Astrocyte (in vitro differentiated cells and primary cell): ENCODE measurements around the gene GPX7. TPM values are rescaled to one million over a fixed set of nuclear protein-coding genes. Genes with fewer than 3 reads are reported as not detected.

Experiments
- DNase-seq: peaks from one replicate; pipeline ENCODE4 v3.0.0-alpha.2; 2010; ENCODE audit warnings: low read depth
- FAIRE-seq: peaks from 2 replicates; lab custom pipeline; 2011; peaks lifted over from hg19 to GRCh38; lab: Jason Lieb, UNC
- H2AFZ ChIP-seq: 2 replicates; pipeline ENCODE4 v1.6.0; 2012; ENCODE audit warnings: low read depth, low read length, inconsistent platforms
- H3K27ac ChIP-seq: 2 replicates; pipeline ENCODE4 v1.5.1; 2011; ENCODE audit warnings: low read depth, low read length, inconsistent platforms
- H3K27me3 ChIP-seq: 2 replicates; pipeline ENCODE4 v1.6.0; 2011; ENCODE audit warnings: low read length, inconsistent platforms; ENCODE audit not compliant: insufficient read depth
- H3K36me3 ChIP-seq: 2 replicates; pipeline ENCODE4 v1.5.1; 2011; ENCODE audit warnings: low read length, inconsistent platforms; ENCODE audit not compliant: insufficient read depth
- H3K4me1 ChIP-seq: 2 replicates; pipeline ENCODE4 v1.5.1; 2011; ENCODE audit warnings: low read length, inconsistent platforms; ENCODE audit not compliant: insufficient read depth
- H3K4me2 ChIP-seq: 2 replicates; pipeline ENCODE4 v1.6.0; 2012; ENCODE audit warnings: low read length, inconsistent platforms
- H3K4me3 ChIP-seq: 2 replicates; pipeline ENCODE4 v1.5.1; 2011; ENCODE audit warnings: low read depth, mild to moderate bottlenecking, low read length, inconsistent platforms; ENCODE audit not compliant: insufficient read depth
- H3K79me2 ChIP-seq: 2 replicates; pipeline ENCODE4 v1.6.0; 2012; ENCODE audit warnings: mild to moderate bottlenecking, low read length, inconsistent platforms; ENCODE audit not compliant: insufficient read depth
- H3K9ac ChIP-seq: 2 replicates; pipeline ENCODE4 v1.6.0; 2012; ENCODE audit warnings: mild to moderate bottlenecking, low read length, inconsistent platforms
- H3K9me3 ChIP-seq: 2 replicates; pipeline ENCODE4 v1.5.1; 2012; ENCODE audit warnings: low read depth, mild to moderate bottlenecking, low read length, inconsistent platforms; ENCODE audit not compliant: insufficient read depth
- H4K20me1 ChIP-seq: 2 replicates; pipeline ENCODE4 v1.6.0; 2012; ENCODE audit warnings: low read length, inconsistent platforms; ENCODE audit not compliant: insufficient read depth
- H3K27ac Mint-ChIP-seq: one replicate; pipeline ENCODE4 v1.8.0; 2021; ENCODE audit warnings: mild to moderate bottlenecking, mixed read lengths; ENCODE audit not compliant: unreplicated experiment
- H3K27me3 Mint-ChIP-seq: one replicate; pipeline ENCODE4 v1.8.0; 2021; ENCODE audit warnings: low read depth, mixed read lengths; ENCODE audit not compliant: unreplicated experiment
- H3K36me3 Mint-ChIP-seq: one replicate; pipeline ENCODE4 v1.8.0; 2021; ENCODE audit warnings: low read depth, mixed read lengths; ENCODE audit not compliant: unreplicated experiment
- H3K4me1 Mint-ChIP-seq: one replicate; pipeline ENCODE4 v1.8.0; 2021; ENCODE audit warnings: low read depth, mixed read lengths; ENCODE audit not compliant: unreplicated experiment
- H3K4me3 Mint-ChIP-seq: one replicate; pipeline ENCODE4 v1.8.0; 2021; ENCODE audit warnings: mild to moderate bottlenecking, moderate library complexity, mixed read lengths; ENCODE audit not compliant: unreplicated experiment
- H3K9me3 Mint-ChIP-seq: one replicate; pipeline ENCODE4 v1.8.0; 2021; ENCODE audit warnings: mild to moderate bottlenecking, mixed read lengths; ENCODE audit not compliant: unreplicated experiment
- EZH2 ChIP-seq: IDR thresholded peaks from 2 replicates; pipeline ENCODE4 v1.6.1; 2012; ENCODE audit warnings: mild to moderate bottlenecking, low read length, inconsistent platforms; ENCODE audit not compliant: insufficient read depth
- total RNA-seq: library from RNA; stranded (reverse); gene quantifications from 2 replicates; pipeline ENCODE4 v1.2.1, GENCODE V29; 2021
- TF ChIP-seq, protein P1 (sequence below): IDR thresholded peaks from 2 replicates; pipeline ENCODE4 v1.5.1; 2011; ENCODE audit warnings: low read depth, mild to moderate bottlenecking, inconsistent platforms, low read length, moderate library complexity; ENCODE audit not compliant: insufficient read depth

The GPX7 gene
- total RNA-seq, 1 donor from 2014 or later: 4.2 TPM

DNA sequence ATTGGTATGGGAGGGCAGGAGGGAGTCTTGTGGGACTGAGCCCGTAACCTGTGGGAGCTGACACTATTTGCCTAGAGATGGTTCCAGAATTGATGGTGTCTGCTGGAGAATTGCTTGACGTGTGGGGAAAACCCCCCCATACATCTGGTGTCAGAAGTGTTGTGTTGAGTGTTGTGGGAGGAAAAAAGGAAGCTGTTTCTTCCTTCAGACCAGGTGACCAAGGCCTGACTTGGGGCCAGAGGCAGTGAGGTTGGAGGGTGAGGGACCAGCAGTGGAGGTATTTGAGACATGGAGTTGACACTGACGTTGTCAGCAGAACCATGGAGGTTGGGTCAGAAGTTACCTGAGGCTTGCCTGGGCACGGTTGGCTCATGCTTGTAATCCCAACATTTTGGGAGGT is 39.1 kb downstream of the GPX7 start:
- DNase-seq (no peak), FAIRE-seq (no peak)
- H3K9me3 ChIP-seq: no peaks in the 10 kb centered on the region
- H3K4me1 ChIP-seq: no peaks in the 10 kb centered on the region
- H3K27me3 ChIP-seq: peaks cover 5% of the 10 kb centered on the region
- Mint-ChIP-seq H3K9me3 (peaks cover 3% of the 10 kb centered on the region), H3K27me3 (peaks cover 19% of the 10 kb centered on the region), H3K36me3 (no peaks in the 10 kb centered on the region), H3K4me3 (no peak overlapping the region), H3K27ac (no peak overlapping the region), H3K4me1 (peaks cover 11% of the 10 kb centered on the region)
- H3K4me2 ChIP-seq: no peak overlapping the region
- no peak overlapping the region for H3K27ac ChIP-seq
- H3K79me2 ChIP-seq: no peaks in the 10 kb centered on the region
- TF ChIP-seq EZH2: no peak
- TF ChIP-seq, protein P1, sequence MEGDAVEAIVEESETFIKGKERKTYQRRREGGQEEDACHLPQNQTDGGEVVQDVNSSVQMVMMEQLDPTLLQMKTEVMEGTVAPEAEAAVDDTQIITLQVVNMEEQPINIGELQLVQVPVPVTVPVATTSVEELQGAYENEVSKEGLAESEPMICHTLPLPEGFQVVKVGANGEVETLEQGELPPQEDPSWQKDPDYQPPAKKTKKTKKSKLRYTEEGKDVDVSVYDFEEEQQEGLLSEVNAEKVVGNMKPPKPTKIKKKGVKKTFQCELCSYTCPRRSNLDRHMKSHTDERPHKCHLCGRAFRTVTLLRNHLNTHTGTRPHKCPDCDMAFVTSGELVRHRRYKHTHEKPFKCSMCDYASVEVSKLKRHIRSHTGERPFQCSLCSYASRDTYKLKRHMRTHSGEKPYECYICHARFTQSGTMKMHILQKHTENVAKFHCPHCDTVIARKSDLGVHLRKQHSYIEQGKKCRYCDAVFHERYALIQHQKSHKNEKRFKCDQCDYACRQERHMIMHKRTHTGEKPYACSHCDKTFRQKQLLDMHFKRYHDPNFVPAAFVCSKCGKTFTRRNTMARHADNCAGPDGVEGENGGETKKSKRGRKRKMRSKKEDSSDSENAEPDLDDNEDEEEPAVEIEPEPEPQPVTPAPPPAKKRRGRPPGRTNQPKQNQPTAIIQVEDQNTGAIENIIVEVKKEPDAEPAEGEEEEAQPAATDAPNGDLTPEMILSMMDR: no peak
- H3K36me3 ChIP-seq: no peaks in the 10 kb centered on the region
- H3K9ac ChIP-seq: no peak overlapping the region
- H4K20me1 ChIP-seq: no peaks in the 10 kb centered on the region
- H3K4me3 ChIP-seq: no peak overlapping the region
- H2AFZ ChIP-seq: no peak overlapping the region

DNA sequence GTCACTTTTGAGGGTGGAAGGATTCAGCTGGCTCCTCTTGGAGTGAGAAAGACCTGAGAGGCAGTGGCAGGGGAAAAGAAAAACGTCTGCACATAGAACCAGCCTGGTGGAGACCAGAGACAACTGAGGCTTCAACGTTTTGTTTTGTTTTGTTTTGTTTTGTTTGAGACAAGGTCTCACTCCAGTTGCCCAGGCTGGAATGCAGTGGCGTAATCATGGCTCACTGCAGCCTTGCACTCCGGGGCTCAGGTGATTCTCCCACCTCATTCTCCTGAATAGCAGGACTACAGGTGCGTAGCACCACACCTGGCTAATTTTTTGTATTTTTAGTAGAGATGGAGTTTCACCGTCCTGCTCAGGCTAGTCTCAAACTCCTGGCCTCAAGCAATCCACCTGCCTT is 43.1 kb downstream of the GPX7 start:
- H3K27ac Mint-ChIP-seq: no peak overlapping the region
- Histone ChIP-seq H3K9me3 (no peaks in the 10 kb centered on the region), H3K27ac (no peak overlapping the region), H2AFZ (no peak overlapping the region), H4K20me1 (no peaks in the 10 kb centered on the region), H3K9ac (no peak overlapping the region), H3K79me2 (no peaks in the 10 kb centered on the region), H3K4me1 (no peaks in the 10 kb centered on the region), H3K27me3 (no peaks in the 10 kb centered on the region), H3K4me3 (no peak overlapping the region), H3K4me2 (no peak overlapping the region), H3K36me3 (no peaks in the 10 kb centered on the region)
- H3K9me3 Mint-ChIP-seq: no peaks in the 10 kb centered on the region
- H3K4me3 Mint-ChIP-seq: no peak overlapping the region
- peaks cover 11% of the 10 kb centered on the region for H3K27me3 Mint-ChIP-seq
- no peak for TF ChIP-seq EZH2
- TF ChIP-seq, protein P1: no peak
- DNase-seq (no peak), FAIRE-seq (no peak)
- peaks cover 2% of the 10 kb centered on the region for H3K4me1 Mint-ChIP-seq
- no peaks in the 10 kb centered on the region for H3K36me3 Mint-ChIP-seq

DNA sequence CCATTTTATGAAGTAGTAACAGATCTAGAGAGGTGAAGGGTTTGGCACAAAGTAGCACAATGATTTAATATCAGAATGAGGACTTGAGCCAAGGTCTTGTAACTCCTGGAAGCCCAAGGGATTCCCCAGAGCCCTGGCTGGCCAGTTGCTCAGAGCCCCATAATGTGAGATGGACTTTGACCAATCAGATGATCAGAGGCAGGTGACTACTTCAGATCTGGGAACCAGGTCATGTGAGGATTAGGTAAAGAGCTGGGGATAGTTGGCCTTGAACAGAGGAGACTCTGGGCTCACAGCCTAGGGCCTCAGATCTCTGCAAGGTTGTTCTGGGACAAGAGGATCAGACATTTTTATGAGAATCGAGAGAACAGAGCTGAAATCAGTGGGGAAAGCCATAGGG is 49.7 kb downstream of the GPX7 start:
- H3K4me2 ChIP-seq: no peak overlapping the region
- no peak overlapping the region for H3K4me3 Mint-ChIP-seq
- H3K36me3 Mint-ChIP-seq: no peaks in the 10 kb centered on the region
- no peaks in the 10 kb centered on the region for H3K27me3 ChIP-seq
- no peak for DNase-seq
- no peaks in the 10 kb centered on the region for H3K9me3 Mint-ChIP-seq
- TF ChIP-seq, protein P1: no peak
- no peak for TF ChIP-seq EZH2
- no peak for FAIRE-seq
- no peak overlapping the region for H3K27ac ChIP-seq
- peaks cover 8% of the 10 kb centered on the region for H3K27me3 Mint-ChIP-seq
- H3K79me2 ChIP-seq: no peaks in the 10 kb centered on the region
- no peaks in the 10 kb centered on the region for H3K9me3 ChIP-seq
- H3K4me1 Mint-ChIP-seq: no peaks in the 10 kb centered on the region
- no peak overlapping the region for H3K4me3 ChIP-seq
- H2AFZ ChIP-seq: no peak overlapping the region
- no peak overlapping the region for H3K9ac ChIP-seq
- H3K4me1 ChIP-seq: no peaks in the 10 kb centered on the region
- no peaks in the 10 kb centered on the region for H3K36me3 ChIP-seq
- H3K27ac Mint-ChIP-seq: no peak overlapping the region
- H4K20me1 ChIP-seq: no peaks in the 10 kb centered on the region
